NCI-H82 (cell line): Measurements from ENCODE around the gene THTPA.

Source experiments
- DNase-seq: peaks from one replicate; lab custom pipeline; 2025; lab: John Stamatoyannopoulos, UW

THTPA gene

DNA sequence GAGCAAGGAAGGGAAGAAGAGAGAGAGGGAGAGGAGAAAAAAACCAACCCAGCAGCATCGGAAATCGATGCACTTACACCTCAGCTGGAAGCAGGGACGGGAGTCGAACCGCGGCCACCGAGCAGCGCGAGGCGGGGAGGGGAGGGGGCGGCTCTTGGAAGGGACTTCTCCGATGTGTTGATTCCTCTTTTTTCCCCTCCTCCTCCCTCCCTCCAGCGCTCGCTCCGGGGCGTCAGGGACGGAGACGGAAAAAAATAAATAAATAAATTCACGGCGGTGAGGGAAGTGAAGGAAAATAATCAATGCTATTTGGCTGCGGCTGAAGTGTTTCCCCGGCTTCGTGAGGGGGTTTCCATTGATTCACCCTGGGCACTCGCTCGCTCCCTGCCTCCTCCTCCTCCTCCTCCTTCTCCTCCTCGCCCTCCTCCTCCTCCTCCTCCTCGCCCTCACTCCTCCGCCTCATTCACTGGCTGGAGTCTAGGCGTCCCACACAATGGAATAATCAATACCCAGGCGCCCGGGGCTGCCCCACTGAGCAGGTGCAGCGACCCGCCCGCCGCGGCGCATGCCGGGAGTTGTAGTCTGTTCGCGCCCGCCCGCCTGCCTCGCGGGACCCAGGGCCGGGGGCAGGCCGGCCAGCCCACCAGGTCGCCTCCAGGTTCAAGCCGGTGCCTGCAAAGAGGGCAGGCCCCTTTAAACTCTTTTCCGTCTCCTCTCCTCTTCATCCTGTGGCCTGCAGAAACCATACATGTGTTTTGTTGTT is 4.6 kb upstream of the THTPA start, which contains the start of gene ZFHX2:
ZFHX2 (minus strand) TSS at position 500 of the 763 bp plus-strand sequence. CDS start 16,440 bp downstream, outside the sequence.
- DNase-seq, result peak; percentile 91

DNA sequence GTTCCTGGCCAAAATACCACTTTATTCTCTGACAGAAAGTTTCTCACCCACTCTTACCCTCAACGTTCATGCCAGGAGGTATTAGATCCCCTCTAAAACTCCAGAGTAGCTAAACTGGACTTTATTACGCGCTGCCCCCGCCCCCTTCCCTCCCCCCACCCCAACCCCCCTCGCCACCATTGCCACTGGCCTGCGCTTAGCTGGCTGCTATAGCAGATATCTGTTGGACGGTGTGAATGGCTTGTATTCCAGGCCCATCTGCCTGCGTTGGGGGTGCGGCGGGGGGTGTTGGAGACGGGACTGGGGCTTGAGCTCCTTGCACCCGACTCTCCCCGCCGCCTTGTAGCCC is 564 bp upstream of the THTPA start:
- no peak for DNase-seq

DNA sequence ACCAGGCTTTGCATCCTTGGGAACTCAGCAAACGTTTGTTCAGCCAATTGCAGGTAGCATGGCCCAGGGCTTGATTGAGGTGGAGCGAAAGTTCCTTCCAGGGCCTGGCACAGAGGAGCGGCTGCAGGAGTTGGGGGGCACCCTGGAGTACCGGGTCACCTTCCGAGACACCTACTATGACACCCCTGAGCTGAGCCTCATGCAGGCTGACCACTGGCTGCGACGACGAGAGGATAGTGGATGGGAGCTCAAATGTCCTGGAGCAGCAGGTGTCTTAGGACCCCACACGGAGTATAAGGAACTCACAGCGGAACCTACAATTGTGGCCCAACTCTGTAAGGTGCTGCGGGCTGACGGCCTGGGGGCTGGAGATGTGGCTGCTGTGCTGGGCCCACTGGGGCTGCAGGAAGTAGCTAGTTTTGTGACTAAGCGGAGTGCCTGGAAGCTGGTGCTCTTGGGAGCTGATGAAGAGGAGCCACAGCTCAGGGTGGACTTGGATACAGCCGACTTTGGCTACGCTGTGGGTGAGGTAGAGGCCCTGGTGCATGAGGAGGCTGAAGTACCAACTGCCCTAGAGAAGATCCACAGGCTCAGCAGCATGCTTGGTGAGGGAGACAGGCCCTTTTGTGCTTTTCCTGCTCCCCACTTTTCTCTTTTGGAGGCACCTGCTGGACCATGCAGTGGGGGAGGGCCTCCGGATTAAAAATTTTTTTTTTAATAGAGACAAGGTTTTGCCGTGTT is 799 bp downstream of the THTPA start:
- no peak for DNase-seq

DNA sequence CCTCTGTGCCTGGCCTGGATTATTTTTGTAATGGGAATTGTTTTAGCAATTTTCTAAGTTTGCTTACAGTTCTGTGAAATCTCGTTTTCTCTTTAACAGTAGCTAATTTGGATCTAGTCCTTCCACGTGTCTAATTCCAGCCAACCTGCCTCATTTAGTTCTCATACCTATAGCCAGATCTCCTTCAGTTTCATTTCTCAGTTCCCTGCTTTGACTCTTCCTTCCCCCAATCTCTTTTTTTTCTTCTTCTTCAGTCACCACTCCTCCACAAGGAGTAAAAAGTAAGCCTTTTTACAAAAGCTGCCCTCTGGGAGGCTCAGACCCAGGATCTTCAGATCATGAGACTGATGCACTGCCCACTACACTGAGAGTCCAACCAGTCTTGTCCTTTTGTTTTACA is 1.4 kb downstream of the THTPA start:
- DNase-seq, result no peak

DNA sequence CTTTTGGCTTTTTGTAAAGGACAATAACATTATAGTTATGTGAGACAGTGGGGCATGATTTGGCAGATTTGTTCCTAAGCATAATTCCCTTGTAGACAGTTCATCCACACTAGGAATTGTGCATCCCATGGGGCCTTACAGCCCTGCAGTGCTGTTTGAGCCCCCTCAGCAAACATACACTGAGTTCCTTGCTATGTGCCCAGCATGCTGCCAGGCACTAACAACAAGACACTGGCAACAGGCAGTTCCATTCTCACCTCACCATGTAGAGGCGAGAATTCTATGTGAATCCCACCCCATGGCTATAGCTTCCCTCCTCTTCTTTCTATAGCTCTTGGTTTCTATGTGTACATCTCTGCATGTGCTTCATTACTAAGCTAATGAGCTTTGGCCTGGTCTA is 1.9 kb downstream of the THTPA start:
- DNase-seq, result no peak

DNA sequence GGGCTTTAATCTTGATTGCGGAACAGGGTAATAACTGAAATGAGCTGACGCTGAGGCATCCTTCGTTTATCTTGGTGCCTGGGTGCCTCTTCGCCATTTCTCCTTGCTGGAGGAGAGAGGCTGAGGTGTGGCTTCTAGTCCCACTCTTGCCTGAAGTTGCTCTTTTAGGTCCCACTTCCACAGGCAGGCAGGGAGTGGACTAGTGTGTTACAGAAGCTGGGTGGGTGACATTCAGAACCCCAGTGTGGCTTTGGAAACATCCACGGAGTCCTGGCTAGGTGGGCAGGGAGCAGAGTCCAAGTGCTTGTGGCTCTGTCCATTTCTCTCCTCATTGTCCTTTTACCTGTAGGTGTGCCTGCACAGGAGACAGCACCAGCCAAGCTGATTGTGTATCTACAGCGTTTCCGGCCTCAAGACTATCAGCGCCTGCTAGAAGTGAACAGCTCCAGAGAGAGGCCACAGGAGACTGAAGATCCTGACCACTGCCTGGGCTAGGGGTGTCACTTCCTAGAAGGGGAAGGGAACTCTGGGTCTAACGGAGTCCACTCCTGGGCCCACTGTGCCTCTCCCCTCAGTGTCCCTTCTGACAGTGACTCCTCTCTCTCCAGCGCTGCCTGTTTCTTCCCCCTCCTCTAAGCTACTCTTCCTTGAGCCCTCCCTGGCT is 2.4 kb downstream of the THTPA start:
- peak; percentile 41 for DNase-seq

DNA sequence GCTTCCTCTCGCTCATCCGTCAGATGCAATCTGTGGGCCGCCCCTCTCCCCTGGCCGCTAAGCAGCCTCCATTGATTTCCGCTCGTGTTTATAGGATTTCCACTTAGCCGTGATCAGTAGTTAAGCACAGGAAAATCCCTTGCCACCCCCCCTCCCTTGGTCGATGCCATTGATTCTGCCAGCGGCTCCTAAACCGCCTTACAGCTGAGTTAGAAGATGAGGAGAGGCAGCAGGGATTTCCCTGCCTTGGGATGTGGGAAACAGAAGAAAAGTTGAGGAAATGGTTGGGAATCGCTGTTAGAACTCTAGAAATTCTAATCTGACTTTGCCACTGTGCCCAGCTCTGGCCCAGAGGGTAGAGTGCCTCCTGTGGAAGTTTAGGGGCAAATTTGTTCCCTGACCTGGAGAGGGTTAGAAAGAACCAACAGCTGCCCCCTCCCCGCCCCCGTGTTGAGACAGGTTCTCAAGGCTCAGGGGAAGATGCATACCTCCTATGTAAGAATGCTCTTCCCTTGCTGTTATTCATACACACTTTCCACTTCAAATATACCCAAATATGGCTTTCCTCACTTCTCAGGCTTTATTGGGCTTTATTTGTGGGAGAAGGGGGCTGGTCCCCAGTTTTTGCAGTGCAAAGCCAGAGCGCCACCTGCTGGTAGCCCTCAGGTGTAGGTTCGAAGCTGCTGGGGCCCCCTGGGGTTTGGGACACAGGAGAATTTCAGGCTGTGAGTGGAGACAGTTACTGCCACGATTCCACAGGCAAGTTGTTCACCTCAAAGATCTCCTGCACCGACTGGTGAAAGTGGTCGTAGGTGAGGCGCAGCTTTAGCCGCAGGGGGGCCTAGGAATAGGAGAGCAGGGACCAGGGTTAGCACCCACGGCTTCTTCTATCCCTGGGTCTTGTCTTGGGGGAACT is 3.2 kb downstream of the THTPA start:
- DNase-seq, result peak; percentile 78

DNA sequence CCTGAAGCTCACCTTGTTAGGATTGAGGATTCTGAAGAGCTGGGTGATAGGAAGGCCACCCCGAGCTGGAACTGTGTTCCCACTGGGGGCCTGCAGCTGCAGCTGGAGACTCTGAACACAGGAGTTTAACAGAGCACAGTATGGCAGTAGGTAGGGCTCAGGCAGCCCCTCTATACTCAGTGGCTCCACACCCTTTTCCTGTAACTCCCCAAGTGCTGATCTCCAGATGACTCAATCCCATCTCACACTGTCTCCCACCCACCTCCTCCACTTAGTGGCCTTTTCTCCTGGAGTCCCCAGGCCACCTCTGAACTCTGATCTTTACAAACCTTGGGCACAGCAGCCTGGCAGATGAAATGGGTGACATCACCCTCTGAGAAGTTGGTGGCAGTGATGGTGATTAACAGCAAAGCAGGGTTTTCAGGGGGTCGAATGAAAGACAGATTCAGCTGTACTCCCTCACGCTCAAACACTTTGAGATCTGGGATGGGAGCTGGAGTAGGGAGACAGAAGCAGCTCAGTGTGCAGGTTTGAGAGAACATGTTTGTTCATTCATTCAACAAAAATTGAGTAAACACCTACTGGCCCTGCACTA is 4.0 kb downstream of the THTPA start:
- DNase-seq, result no peak

DNA sequence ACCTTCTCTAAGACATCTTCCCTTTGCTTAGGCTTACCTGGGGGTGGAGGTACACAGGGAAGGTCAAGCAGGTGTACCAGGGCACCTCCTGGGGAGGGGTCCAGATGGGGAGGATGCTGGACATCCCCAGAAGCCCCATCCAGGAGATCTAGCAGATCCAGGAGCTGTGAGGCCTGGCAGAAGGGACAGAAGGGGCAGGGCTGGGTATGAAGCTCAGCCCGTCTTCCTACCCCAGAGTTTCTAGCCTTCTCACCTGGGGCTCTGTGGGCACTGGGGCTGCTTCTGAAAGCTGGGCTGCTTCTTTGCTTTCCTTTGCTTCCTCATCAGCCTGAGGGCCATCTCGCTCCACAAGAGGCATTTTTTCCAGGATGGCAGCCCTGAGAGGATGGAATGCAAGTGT is 5.2 kb downstream of the THTPA start:
- no peak for DNase-seq

DNA sequence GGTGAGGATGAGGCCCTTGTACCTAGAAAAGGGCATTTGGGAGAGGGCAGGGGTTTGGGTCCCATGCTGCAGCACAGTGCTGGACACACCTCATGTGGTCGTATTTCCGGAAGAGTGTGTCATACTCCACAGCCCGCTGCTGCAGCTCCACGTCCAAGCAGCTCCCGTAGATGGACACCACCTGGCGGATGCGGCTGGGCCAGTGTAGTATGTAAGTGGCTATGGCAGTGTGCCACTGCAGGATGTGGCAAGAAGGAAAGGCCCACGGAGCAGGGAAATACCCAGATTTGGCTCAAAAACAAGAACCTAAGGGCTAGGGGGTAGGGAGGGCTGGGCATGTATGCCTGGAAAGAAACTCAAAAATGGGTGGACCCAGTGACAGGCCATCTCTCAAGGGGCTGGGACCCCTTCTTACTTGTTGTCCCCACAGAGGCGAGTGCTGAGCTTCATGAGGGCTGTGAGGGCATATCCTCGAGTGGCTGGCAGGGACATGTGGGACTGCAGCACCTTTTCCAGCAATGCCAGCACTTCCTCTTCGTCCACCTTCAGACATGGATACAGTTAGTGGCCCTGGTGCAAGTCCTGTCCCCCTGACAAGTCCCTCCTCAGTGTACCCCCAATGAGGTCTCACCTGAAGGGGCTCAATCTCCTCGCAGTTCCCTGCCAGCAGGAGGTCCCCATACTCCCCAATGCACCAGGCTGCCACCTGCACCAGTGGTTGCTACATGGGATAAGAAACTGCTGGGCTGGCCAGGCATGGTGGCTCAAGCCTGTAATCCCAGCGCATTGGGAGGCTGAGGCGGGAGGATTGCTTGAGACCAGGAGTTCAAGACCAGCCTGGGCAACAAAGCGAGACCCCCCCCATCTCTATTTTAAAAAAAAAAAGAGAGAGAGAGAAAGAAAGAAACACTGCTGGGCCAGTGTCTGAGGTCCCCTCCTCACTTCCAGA is 6.1 kb downstream of the THTPA start:
- no peak for DNase-seq

DNA sequence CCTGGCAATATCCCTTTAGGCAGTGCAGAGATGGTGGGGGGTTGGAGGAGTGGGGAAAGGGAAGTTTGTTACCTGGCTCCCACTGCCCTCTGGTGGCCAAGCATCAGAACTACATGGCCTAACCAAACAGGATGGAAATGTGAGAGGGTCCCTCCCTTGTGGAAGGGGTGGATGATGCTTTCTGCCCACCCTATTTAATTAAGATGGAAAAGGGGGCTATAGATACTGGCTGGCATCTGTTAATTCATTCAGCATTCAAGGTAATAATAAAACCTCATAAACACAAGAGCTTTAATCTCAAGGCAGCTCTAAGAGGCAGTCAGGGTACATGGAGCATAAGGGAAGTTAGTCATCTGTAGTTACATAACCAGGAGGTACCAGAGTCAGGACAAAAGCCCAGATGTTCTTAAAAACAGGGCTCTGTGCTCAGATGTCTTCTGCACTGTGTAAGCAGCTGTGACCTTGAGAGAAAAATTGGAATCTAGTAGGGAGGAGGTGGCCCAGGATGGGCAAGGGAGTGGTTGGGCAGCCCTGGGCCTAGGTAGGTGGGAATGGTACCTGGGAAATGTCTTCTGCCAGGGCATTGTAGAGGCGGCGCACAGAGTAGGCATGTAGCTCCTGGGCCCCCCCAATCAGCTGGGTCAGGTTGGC is 6.9 kb downstream of the THTPA start:
- DNase-seq, result peak; percentile 82

DNA sequence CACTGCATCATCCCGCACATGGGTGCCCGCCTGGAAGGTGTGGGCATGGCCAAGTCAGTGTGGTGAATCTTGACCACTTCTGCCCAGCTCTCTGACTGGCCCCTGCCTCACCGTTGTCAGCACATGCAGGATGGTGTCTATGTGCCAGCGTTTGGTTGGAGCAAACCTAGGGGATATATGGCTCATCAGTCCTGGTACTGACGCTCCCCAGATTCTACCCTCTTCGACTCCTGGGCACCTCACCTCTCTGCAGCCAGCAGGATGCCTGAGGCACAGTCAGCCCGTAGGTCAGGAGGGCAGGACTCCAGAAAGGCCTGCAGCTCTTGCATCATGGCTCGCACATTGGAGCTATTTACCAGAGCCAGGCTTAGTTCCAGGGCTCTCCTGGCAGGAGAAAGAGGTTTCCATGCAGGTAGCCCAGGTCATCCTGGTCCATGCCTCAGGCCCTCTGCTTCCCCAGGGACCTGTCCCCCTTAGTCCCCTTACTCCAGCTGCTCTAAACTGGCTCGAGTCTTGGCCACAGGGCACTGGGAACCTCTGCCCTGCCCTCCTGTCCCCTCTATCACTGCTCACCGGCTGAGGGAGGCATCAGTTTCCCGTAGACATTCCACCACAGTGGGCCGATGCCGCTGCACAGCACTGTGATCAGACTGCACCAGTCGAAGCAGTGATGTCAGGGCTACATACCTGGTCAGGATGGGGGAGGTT is 7.6 kb downstream of the THTPA start:
- DNase-seq, result no peak

DNA sequence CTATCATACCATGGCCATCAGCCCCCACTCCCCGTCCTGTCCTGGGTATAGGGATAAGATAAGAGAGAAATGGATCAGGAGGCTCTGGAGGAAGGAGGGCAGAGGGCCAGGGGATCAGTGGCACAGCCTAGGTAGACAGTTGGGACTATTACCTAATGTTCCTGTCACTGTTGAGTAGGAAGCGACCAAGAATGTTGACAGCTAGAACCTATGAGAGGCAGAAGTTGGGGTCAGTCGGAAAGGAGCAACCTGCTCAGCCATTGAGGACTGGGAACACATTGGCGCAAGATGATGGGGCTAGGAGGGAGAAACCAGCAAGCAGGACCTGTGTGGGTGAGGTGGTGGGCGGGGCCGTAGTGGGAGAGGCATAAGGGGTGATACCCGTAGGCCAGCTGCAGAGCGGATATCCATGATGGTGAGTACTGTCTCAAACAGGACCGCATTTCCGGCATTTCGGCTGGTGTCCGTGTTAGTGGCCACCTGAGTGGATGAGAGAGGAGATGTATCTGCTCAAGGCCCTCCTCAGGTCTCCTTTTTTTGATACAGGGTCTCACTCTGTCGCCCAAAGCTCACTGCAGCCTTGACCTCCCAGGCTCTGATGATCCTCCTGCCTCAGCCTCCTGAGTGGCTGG is 8.2 kb downstream of the THTPA start:
- DNase-seq, result no peak

DNA sequence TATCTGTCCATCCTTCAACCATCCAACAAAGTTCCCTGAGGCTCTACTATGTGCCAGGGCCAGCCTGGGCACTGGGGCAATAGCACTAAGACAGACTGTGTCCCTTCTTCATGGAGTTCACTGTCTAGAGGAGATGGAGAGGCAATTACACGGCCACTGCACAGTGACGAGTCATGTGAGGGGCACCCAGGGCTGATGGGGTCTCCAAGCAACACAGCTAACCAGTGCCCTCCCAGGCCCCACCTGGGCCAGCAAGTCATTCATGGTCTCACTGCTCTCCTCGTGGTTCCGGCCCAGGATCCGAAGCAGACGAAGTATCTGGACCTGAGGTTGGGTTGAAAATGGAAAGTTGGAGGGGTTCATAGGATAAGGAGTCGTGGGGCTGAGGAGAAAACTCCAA is 8.8 kb downstream of the THTPA start:
- no peak for DNase-seq

DNA sequence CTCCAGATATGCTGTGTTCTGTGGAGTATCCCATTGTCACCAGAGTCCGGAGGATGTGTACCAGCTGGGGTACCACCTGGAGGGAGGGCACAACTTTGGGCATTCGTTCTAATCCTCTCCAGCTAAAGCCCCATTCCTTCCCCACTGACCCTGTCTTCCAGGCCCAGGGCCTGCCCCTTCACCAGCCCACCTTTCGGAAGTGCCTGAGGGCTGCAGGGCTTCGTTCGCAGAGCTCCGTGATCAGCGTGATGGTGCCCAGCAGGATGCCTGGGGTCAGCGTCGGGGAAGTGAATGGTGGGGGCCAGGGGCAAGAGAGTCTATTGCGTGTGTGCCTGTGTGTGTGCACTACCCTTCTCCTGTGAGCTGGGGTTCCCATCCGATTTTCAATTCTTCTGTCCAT is 9.6 kb downstream of the THTPA start:
- DNase-seq, result no peak

DNA sequence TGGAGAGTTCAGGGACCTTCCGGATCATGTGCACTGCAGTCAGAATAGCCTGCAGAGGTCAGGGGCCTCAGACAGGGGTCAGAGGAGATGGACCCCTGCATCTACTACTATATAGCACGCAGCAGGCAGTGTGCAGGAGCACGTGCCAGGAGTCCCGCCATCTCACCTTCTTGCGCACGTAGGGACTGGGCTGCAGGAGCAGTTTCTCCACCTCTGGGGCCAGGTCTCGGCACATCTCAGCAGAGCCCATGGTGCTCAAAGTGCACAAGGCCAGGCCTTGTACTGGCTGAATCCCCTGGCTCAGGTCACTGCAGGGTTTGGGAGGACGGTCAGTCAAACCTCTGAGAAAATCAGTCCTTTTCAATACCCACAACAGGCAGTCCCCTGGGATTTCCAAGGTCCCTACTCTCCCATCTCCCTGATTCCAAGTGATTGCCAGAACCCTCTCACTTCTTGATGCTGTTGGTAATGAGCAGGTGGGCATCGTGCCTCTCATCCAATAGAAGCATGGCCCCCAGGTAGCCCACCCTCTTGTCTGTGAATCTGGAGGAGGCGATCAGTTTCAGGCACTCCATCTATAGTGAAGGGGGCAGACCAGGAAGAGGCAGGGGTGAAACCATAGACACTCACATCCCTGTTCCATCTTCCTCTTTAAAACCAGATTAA is 10.2 kb downstream of the THTPA start:
- DNase-seq, result no peak

DNA sequence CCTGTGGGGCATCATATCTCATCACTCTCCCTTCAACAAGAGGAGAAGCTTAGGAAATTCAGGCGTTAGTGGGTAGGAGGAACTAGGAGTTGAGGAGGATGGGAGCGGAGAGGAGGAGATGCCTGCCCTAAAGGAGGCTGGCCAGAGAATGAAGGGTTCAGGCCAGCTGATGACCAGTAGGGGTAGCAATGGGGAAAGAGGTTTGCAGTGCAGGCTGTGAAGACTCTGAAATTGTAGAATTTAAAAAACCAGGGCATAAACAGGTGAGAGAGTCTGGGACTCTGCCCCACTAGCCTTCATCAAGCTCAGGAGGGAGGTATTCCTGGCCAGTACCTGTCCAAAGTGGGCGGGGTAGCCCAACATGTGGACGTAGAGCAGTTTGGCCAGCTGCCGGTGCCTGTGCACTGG is 10.7 kb downstream of the THTPA start:
- no peak for DNase-seq
